ENCODE data around the gene PAFAH1B2. TPM values are rescaled to one million over a fixed set of nuclear protein-coding genes. Genes with fewer than 3 reads are reported as not detected.

Gene PAFAH1B2
- total and polyA plus RNA-seq, 2 experiments from 2014 or later, result 87.5 to 148 TPM

DNA sequence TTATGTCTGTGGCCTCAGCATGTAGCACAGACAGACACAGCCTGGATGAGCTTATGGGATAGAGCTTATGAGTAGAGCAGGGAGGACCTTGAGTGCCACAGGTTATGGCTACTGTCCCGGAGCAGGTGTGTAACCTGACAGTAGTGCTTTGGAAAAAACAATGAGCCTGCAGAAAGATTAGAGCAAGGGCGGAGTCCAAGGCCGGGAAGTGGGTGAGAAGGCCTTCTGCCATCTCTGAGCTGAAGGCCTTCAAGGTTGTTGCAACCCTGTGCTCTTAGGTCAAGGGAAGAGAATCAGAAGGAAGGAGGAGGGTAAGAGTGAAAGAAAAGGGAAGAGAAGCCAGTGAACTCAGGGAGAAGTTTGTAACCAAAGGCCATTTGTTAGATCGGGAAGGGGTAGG lies 51.2 kb downstream of the PAFAH1B2 start:
- Mint-ChIP-seq H3K27me3 (ENCODE audit: insufficient read depth, low read depth, poor library complexity) (peaks cover 23% of the 10 kb centered on the region), H3K36me3 (ENCODE audit: low read depth) (peaks cover 3% of the 10 kb centered on the region; the same call in 1 of the 3 replicates), H3K9me3 (no peaks in the 10 kb centered on the region; the same call in 2 of the 3 replicates), H3K27ac (no peak overlapping the region), H3K4me3 (no peak overlapping the region), H3K4me1 (peaks cover 25% of the 10 kb centered on the region)
- H3K9me2 ChIP-seq (ENCODE audit: insufficient read depth), result no peaks in the 10 kb centered on the region
- peaks cover 11% of the 10 kb centered on the region for H3F3A ChIP-seq (replicated peaks; ENCODE audit: low read depth)
- TF ChIP-seq NANOG (IDR thresholded peaks at IDR 0.05; ENCODE audit: borderline replicate concordance), result no peak
- H3K27ac ChIP-seq (ENCODE audit: low read depth), result no peak overlapping the region
- peaks cover 22% of the 10 kb centered on the region for H3K4me1 ChIP-seq (ENCODE audit: insufficient read depth)
- H2AFZ ChIP-seq, result no peak overlapping the region
- no peak overlapping the region for H3K4me3 ChIP-seq
- no peaks in the 10 kb centered on the region for H3K27me3 ChIP-seq (ENCODE audit: insufficient read depth)
- no peak overlapping the region for H3K4me2 ChIP-seq
- H3K79me2 ChIP-seq (replicated peaks; ENCODE audit: insufficient read depth), result peaks cover 9% of the 10 kb centered on the region
- no peak for DNase-seq (ENCODE audit: low spot score)
- no peak for ATAC-seq
- H3K36me3 ChIP-seq (ENCODE audit: insufficient read depth), result no peaks in the 10 kb centered on the region
- no peaks in the 10 kb centered on the region for H4K20me1 ChIP-seq (replicated peaks; ENCODE audit: insufficient read depth)

DNA sequence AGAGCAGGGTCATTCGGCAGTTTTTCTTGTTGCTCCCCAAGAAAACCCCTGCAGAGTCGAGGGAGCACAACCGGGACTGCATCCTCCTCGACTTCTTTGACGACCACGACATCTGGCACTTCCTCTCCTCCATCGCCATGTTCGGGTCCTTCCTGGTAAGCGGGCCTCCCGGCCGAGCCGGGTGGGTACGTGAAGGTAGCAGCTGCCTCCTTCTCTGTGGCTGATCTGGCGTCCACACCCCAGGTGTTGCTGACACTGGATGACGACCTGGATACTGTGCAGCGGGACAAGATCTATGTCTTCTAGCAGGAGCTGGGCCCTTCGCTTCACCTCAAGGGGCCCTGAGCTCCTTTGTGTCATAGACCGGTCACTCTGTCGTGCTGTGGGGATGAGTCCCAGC lies 51.7 kb downstream of the PAFAH1B2 start:
- Mint-ChIP-seq H3K27ac (no peak overlapping the region), H3K36me3 (ENCODE audit: low read depth) (peaks cover 3% of the 10 kb centered on the region; the same call in 1 of the 3 replicates), H3K9me3 (no peaks in the 10 kb centered on the region; the same call in 2 of the 3 replicates), H3K4me1 (peaks cover 30% of the 10 kb centered on the region), H3K27me3 (ENCODE audit: insufficient read depth, low read depth, poor library complexity) (peaks cover 26% of the 10 kb centered on the region), H3K4me3 (no peak overlapping the region)
- Histone ChIP-seq H3K79me2 (replicated peaks; ENCODE audit: insufficient read depth) (peaks cover 14% of the 10 kb centered on the region), H2AFZ (no peak overlapping the region), H3K27me3 (ENCODE audit: insufficient read depth) (no peaks in the 10 kb centered on the region), H3F3A (replicated peaks; ENCODE audit: low read depth) (peaks cover 11% of the 10 kb centered on the region), H3K36me3 (ENCODE audit: insufficient read depth) (no peaks in the 10 kb centered on the region), H3K4me1 (ENCODE audit: insufficient read depth) (peaks cover 27% of the 10 kb centered on the region), H3K27ac (ENCODE audit: low read depth) (no peak overlapping the region), H3K4me3 (no peak overlapping the region), H3K9me2 (ENCODE audit: insufficient read depth) (no peaks in the 10 kb centered on the region), H4K20me1 (replicated peaks; ENCODE audit: insufficient read depth) (no peaks in the 10 kb centered on the region), H3K4me2 (no peak overlapping the region)
- ATAC-seq (no peak), DNase-seq (ENCODE audit: low spot score) (no peak)
- TF ChIP-seq, protein P1, sequence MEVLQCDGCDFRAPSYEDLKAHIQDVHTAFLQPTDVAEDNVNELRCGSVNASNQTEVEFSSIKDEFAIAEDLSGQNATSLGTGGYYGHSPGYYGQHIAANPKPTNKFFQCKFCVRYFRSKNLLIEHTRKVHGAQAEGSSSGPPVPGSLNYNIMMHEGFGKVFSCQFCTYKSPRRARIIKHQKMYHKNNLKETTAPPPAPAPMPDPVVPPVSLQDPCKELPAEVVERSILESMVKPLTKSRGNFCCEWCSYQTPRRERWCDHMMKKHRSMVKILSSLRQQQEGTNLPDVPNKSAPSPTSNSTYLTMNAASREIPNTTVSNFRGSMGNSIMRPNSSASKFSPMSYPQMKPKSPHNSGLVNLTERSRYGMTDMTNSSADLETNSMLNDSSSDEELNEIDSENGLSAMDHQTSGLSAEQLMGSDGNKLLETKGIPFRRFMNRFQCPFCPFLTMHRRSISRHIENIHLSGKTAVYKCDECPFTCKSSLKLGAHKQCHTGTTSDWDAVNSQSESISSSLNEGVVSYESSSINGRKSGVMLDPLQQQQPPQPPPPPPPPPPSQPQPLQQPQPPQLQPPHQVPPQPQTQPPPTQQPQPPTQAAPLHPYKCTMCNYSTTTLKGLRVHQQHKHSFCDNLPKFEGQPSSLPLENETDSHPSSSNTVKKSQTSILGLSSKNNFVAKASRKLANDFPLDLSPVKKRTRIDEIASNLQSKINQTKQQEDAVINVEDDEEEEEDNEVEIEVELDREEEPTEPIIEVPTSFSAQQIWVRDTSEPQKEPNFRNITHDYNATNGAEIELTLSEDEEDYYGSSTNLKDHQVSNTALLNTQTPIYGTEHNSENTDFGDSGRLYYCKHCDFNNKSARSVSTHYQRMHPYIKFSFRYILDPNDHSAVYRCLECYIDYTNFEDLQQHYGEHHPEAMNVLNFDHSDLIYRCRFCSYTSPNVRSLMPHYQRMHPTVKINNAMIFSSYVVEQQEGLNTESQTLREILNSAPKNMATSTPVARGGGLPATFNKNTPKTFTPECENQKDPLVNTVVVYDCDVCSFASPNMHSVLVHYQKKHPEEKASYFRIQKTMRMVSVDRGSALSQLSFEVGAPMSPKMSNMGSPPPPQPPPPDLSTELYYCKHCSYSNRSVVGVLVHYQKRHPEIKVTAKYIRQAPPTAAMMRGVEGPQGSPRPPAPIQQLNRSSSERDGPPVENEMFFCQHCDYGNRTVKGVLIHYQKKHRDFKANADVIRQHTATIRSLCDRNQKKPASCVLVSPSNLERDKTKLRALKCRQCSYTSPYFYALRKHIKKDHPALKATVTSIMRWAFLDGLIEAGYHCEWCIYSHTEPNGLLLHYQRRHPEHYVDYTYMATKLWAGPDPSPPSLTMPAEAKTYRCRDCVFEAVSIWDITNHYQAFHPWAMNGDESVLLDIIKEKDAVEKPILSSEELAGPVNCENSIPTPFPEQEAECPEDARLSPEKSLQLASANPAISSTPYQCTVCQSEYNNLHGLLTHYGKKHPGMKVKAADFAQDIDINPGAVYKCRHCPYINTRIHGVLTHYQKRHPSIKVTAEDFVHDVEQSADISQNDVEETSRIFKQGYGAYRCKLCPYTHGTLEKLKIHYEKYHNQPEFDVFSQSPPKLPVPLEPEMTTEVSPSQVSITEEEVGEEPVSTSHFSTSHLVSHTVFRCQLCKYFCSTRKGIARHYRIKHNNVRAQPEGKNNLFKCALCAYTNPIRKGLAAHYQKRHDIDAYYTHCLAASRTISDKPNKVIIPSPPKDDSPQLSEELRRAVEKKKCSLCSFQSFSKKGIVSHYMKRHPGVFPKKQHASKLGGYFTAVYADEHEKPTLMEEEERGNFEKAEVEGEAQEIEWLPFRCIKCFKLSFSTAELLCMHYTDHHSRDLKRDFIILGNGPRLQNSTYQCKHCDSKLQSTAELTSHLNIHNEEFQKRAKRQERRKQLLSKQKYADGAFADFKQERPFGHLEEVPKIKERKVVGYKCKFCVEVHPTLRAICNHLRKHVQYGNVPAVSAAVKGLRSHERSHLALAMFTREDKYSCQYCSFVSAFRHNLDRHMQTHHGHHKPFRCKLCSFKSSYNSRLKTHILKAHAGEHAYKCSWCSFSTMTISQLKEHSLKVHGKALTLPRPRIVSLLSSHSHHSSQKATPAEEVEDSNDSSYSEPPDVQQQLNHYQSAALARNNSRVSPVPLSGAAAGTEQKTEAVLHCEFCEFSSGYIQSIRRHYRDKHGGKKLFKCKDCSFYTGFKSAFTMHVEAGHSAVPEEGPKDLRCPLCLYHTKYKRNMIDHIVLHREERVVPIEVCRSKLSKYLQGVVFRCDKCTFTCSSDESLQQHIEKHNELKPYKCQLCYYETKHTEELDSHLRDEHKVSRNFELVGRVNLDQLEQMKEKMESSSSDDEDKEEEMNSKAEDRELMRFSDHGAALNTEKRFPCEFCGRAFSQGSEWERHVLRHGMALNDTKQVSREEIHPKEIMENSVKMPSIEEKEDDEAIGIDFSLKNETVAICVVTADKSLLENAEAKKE (CRISPR knock-in tag; IDR thresholded peaks at IDR 0.05), result no peak
- TF ChIP-seq ZNF331 (CRISPR knock-in tag; IDR thresholded peaks at IDR 0.05; ENCODE audit: low read depth) (no peak), POLR2AphosphoS5 (IDR thresholded peaks at IDR 0.05; ENCODE audit: low read depth) (no peak), EZH2 (IDR thresholded peaks at IDR 0.05; ENCODE audit: low read depth, unreplicated experiment) (no peak), ZNF114 (CRISPR knock-in tag; IDR thresholded peaks at IDR 0.05) (no peak), STAT1 (IDR thresholded peaks at IDR 0.05; ENCODE audit: unreplicated experiment) (no peak), NANOG (IDR thresholded peaks at IDR 0.05; ENCODE audit: borderline replicate concordance) (no peak)
- TF ChIP-seq, protein P2, sequence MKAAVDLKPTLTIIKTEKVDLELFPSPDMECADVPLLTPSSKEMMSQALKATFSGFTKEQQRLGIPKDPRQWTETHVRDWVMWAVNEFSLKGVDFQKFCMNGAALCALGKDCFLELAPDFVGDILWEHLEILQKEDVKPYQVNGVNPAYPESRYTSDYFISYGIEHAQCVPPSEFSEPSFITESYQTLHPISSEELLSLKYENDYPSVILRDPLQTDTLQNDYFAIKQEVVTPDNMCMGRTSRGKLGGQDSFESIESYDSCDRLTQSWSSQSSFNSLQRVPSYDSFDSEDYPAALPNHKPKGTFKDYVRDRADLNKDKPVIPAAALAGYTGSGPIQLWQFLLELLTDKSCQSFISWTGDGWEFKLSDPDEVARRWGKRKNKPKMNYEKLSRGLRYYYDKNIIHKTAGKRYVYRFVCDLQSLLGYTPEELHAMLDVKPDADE (IDR thresholded peaks at IDR 0.05), result no peak
- TF ChIP-seq, protein P3, sequence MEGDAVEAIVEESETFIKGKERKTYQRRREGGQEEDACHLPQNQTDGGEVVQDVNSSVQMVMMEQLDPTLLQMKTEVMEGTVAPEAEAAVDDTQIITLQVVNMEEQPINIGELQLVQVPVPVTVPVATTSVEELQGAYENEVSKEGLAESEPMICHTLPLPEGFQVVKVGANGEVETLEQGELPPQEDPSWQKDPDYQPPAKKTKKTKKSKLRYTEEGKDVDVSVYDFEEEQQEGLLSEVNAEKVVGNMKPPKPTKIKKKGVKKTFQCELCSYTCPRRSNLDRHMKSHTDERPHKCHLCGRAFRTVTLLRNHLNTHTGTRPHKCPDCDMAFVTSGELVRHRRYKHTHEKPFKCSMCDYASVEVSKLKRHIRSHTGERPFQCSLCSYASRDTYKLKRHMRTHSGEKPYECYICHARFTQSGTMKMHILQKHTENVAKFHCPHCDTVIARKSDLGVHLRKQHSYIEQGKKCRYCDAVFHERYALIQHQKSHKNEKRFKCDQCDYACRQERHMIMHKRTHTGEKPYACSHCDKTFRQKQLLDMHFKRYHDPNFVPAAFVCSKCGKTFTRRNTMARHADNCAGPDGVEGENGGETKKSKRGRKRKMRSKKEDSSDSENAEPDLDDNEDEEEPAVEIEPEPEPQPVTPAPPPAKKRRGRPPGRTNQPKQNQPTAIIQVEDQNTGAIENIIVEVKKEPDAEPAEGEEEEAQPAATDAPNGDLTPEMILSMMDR (conservative IDR thresholded peaks at IDR 0.05; ENCODE audit: low read depth in 2 of 2), result no peak

Data from GM23338 (cell line).